CD4-positive, alpha-beta T cell treated with Interleukin-6 at 100 ng/mL for 8 hours (primary cell): ENCODE data around the gene SPAG17.

Experiments
- DNase-seq: peaks from one replicate; pipeline ENCODE4 v3.0.0-alpha.2; 2020; ENCODE audit warnings: mixed read lengths, low spot score

The SPAG17 gene

DNA sequence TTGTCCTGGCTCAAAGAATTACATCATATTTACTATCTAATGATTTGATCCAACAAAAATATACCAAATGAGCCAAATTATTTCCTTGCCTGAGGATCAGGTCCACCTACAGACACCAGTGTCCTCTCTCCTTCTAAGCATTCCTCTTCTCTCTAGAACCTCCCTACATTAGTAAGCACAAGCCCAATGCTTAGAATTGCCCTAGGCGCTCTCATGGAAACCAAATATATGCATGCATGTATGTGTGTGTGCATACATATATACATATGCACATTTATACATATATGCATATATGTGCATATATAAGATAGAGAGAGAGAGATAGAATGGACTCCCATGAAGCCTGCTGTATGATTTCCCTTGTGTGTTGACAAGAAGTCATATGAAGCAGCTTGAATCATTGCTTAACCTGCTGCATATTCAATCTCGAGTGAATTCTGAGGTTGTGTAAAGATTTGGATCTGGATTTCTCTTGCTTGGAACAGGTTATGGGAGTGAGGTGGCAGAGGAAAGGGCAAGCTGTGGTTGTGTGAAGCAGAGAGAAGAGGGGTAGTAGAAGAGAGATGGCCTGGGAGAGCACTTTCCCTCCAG is 66.1 kb downstream of the SPAG17 start:
- no peak for DNase-seq

DNA sequence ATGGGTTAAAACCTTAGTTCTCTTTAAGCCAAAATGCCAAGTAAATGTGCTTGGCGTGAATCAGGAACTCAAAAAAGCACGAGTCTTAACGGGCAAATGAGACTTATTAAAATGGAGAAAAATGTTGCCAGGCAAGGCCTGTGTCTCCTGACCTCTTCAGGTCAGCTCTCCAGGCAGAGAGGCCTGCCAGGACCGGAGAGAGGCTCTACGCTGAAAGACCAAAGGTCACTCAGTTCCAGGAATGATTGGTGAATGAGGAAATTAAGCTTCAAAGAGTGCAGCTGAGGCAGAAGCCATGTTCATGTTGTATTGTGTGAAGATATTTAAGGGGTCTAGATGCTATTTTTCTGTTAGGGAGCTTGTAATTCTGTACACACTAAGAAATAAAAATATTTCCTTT is 66.6 kb downstream of the SPAG17 start:
- no peak for DNase-seq

DNA sequence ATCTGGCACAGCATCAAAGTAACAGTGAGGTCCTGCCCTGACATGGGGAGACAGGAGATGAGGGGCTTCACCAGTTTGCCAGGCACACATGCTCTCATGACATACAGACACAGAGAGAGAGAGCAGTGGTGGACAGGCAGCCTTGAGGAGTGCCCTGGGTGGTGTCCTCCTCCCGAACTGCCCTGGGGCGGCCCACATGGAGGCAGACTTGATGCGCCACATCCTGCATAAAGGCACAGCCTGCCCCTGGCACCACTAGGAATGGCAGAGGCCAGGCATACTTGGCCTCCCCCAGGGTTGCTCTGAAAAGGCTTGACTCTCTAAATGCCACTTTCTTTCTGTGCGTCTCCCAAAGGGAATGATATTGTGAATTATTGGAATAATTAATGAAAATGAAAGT is 67.5 kb downstream of the SPAG17 start:
- DNase-seq: no peak

DNA sequence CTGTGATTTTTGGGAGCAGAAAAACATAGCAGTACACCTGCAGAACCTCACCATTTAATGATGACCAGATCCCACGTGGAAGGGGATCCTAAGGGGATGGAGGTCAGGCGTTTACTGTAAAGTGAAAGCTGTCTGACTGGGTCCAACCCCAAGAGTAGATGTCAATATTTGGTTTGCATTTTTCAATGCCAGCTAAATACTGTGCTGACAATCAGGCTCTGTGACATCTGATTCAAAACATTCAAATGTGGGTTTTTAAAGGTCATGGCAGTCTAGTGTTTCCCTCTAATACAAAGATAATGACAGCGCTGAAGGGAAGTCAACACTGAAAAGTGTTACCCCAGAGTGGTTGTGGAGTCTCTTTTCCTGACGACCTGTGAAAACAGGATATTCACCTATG is 68.1 kb downstream of the SPAG17 start:
- no peak for DNase-seq

DNA sequence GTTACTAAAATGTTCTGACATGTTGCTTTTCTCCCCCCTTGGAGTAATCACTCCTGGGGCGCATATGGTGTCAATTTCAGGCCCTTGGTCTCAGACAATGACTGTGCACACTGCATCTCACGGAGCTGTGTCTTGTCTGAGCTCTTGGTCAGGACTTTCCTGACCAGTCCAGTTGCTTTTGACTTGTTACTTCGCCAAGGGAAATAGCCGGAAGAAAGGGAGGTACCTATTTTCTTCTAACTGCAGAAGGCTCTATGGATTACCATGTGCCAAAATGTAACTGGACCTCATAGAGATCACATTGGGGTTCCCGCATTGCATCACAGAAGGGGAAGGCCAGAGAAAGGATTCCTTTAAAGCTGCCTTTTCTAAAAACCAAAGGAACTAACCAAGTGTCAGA is 68.6 kb downstream of the SPAG17 start:
- DNase-seq: no peak

DNA sequence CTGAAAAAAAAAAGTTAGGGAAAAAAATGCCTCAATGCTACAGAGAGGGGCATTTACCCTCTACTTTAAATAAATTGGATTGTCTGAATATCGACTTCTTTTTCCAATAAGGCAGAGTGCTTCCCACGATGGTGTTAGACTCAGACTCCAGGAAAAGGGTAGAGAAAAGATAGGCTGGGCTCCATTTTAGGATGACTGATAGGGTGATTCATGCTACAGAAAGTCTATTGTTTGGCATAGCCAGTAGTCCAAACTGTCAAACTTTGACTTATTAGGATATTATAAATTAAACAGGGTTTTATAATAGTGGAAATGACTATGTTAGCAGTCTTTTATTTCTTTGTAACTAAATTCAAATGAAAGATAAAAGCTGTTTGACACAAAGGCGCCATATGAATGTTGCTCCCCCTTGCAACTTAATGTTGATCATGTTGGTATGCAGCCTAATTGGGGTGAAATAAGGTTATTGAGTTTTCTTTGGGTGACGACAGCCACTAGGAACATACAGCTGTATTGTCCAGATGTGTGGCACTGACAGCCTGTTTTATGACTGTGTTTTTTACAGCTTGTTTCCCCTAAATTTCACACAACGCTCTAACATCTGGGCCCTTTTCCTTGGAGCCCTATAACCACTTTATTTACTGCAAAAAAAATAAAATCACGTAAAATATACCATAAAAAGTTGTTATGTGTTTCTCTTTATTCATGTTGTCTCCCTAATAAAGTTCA is 69.3 kb downstream of the SPAG17 start:
- no peak for DNase-seq

DNA sequence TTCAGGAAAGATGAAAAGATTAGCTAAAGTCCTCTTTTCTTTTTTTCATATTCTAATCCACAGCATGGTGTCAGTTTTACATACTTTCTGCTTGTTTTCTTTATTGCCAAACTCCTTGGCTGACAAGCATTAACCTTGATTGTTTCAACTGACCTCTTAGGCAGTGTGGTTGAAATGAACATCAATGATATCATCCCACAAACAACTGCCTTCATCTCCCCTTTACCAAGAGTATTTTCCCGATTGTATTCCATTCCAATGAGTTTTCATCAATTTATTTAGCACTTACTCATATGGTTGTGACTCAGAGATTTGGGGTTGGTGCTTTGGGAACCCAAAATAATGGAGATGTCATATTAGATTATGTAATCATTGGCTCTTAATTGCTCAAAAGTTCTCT is 71.8 kb downstream of the SPAG17 start:
- no peak for DNase-seq

DNA sequence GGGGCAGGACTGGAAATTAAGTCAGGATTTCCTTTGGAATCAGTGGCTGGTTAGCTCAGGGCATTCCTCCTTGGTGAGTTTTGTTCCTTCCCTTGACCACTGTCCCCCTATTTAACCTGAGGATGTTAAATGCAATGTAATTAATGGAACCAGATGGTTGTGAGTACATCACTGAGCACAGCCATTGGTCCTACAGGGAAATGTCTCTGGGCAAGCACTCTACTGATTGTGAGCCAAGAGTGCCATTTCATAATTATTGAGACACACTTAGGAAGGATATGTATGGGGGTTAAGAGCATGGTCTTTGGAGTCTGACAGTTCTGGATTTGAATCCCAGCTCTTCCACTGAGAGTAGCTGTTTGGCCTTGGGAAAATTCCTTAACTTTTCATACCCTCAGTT is 74.4 kb downstream of the SPAG17 start:
- DNase-seq: no peak

DNA sequence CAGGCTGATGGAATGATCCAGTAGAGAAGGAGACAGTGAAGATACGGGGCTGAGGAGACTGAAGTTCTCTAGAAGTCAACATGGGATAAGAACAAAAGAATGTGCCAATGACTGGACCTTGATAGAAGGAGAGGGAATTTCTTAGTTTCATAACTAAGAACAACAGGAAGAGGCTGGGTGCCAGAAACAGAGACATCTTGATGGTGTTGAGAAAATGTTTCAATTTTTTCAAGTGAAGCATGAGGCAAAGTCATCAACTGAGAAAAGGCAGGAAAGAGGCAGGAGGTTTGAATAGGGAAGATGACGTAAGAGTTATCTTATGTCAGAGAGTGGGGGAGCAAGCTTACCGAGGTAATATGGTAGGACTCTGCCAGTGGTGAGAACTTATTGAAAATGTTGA is 80.1 kb downstream of the SPAG17 start:
- no peak for DNase-seq

DNA sequence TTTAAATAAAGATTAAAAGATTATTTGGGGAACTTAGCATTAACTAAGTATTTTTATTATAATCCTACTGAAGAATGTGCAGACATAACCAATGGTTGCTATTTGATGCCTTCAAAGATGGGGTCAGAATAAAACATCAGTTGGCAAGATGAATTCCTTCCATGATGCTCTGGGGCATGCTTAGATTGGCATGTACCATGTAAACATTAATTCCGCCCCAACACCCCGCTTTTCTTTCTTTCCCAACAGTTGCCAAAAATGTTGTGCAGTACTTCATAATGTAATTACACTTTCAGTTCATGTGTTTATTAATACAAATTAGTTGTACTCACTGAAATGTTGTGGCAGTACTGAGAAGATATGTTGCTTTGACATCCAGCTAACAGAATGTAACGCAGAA is 82.6 kb downstream of the SPAG17 start:
- DNase-seq: no peak

DNA sequence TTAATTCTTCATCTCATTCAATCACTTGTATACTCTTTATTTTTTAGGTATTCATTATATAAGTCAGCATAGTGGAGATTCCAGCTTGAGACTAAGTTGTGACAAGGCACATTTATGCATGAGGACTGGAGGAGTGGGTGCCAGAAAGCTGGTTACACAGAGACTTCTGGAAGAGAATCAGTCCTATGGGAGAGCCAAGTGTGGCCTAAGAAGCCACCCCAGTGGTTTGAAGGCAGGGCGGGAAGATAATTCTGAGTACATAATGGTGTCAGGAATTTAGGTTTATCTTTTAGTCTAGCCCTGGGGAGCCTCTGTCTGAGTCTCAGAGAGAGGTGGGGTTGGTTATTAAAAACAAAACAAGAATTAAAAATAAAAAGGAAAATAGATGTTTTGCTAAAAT is 83.0 kb downstream of the SPAG17 start:
- no peak for DNase-seq

DNA sequence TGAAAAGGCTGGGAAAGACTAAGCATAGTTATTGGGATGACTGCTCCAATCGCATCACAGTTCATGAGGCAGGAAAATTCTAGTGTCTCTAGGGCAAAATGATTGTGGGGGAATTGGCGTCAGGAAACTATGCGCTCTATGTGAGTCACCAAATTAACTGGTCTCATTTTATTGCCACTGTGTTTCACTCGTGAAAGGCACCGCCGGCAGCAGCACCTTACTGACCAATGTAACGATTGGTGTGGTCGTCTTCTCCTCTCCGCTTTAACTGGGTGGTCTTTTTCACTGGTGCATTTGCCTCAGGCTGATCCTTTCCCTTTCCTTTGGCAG is 83.5 kb downstream of the SPAG17 start:
- DNase-seq: no peak

DNA sequence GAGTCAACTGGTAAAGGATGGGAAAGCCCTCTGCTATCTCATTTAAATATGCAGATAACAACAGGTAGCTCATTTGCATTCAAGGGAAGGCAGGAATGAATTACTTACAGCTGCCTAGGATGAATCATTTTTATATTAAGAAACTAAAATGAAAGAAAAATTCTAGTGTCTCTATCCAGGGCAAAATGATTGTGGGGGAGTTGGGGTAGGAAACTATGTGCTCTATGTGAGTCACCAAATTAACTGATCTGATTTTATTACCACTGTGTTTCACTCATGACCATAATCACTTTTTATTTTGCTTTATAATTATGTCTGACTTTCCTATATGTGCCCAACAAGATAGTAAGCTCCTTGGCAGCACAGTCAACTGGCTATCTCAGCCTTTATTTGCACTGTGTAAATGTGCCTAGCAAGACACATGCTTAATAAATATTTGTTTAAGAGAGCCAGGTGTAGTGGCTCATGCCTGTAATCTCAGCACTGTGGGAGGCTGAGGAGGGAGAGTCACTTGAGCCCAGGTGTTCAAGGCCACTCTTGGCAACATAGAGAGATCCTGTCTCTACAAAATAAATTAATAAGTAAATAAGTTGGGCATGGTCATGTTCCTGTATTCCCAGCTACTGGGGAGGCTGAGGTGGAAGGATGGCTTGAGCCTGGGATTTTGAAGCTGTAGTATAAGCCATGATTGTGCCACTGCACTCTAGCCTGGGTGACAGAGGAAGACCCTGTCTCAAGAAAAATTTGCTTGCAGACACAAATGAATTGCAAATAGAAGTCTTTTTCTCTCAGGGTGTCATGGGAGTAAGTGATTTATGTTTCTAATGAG is 84.1 kb downstream of the SPAG17 start:
- DNase-seq: no peak

DNA sequence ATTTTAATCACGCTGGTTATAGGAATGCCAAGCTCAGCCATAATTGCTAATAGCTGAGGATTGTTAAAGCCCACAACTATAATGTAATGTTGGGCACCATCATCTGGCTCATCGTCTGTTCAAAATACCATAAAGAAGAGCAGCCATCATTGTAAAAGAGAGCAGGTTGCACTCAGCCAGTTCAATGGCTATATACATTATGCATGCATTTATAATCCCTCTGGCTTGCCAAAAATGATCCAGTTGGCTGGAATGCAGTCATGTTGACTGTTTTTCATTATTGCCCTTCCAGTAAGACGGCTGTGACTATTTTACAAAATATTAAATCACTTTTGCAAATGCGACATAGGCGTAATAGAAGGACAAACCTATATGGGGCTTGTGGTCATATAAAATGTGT is 85.3 kb downstream of the SPAG17 start:
- no peak for DNase-seq

DNA sequence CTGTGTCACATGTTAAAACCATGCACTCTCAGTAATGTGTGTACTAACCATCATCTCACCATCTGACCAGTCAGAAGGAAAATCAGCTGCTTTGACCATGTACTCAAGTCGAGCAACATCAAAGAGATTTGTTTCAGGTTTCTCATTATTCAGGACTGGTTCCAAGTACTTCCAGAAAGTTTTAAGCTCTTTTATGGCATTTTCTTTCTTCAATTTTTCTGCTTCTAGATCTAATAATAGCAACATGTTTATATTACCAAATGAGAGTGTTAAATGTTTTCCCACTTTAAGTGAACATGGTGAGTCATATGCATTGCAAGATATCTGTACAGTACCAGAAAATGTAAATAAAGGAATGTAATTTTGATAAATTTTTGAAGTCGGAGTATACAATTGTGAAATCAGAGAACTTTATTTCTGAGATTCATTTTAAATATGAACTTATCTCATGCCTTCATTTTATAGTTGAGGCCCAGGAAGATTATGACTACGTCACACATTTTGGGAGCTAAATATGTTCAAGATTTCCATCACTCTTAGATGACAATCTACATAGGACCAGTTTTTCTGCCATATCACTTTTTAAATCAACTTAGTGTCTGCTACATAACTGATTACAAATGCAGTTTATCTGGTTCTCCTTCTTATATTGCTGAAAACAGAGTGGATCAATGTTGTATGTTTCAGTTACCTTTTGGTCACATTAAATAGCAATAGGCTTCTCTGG is 87.2 kb downstream of the SPAG17 start:
- no peak for DNase-seq

DNA sequence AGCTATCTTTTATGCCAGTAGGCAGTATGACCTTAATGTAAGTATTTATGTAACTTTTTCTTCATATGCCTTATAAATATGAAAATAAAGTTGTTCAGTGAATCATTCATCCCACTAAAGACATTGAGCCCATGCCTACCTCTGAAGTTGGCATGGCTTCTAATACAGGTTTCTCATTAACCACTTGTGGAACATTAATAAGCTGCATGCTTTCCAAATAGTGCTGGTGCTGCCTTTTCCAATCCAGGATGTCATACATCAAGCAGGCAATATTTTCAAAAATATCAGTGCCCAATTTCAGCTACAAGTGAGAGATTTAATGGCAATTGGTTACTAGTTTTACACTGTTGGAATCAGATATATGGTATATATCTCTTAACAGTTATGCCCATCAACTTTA is 92.0 kb downstream of the SPAG17 start:
- no peak for DNase-seq

DNA sequence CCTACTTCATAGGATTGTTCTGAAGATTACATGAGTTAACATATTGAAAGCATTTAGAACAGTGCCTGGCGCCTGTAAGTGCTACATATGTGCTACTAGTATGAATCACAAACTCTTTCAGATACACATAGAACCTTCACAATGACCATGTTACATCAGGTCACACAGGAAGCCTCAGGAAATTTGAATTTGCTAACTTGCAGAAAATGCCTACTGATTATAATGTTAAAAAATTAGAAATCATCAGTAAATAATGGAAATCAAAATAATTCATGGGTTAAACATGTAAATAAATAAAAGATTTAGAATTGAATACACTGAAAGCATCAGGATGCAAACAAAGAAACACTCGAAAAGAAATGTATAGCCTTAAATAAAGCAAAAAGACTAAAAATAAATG is 94.9 kb downstream of the SPAG17 start:
- no peak for DNase-seq

DNA sequence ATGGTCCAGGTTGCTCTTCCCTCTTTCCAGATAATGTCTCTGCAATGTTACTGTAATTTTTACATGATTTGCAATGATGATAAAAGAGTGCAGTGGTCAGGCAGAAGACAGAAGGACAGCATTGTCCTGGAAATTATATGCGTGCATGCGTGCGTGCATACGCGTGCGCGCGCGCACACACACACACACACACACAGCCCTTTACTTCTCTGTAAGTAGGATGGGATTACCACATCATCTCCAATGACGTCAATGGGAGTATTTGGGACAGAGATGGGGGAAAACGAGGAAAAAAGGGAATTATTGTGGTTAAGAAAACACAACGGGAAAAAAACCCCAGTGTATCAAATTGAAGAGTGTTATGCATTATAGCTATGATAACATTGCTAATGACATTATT is 99.7 kb downstream of the SPAG17 start:
- DNase-seq: no peak

DNA sequence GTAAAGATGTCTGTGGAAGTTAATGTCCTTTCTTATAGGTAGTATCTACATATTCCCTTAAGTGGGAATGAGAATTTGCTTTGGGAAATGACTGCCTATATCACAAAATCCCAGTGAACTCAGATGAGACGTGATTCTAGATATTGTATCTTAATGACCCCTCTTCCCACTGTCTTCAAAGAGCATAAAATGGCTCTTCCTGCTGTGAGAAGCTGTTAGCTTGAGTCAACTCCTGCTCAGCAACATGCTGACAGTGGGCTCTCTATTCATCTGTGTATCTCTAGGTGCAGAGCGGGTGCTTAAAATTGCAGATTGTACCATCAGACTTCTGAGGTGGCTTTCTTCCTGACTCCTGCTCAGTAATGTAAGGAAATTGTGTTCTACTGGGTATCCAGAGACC is 100.6 kb downstream of the SPAG17 start:
- no peak for DNase-seq

DNA sequence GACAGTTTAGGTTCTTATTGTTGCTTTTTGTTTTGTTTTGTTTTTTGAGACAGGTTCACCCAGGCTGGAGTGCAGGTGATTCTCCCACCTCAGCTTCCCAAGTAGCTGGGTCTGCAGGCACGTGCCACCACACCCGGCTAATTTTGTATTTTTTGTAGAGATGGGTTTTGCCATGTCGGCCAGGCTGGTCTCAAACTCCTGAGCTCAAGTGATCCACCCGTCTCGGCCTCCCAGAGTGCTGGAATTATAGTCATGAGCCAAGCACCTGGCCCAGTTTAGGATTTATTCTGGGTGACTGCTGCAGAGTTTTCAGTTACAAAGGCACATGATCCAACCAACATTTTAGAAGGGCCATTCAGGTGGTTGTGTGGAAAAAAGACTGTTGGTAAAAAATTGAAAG is 102.0 kb downstream of the SPAG17 start:
- no peak for DNase-seq

DNA sequence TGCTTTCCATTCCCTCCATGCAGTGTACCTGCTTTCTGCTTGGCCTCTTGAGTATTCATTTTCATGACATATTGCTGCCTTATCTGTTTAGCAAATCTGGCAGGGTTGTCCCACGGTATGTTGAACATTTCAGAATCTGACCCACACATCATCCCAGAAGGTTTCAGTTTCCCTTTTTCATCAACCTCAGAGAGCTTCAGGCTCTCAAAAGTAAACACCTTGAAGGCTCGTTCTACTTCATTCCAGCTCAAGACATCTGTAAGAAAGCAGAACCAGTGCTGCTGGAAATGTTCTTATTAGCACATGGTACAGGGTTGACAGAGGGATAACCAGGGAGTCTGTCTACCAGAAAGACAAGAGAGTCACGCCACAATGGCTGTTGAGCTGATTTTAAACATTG is 103.6 kb downstream of the SPAG17 start:
- no peak for DNase-seq

DNA sequence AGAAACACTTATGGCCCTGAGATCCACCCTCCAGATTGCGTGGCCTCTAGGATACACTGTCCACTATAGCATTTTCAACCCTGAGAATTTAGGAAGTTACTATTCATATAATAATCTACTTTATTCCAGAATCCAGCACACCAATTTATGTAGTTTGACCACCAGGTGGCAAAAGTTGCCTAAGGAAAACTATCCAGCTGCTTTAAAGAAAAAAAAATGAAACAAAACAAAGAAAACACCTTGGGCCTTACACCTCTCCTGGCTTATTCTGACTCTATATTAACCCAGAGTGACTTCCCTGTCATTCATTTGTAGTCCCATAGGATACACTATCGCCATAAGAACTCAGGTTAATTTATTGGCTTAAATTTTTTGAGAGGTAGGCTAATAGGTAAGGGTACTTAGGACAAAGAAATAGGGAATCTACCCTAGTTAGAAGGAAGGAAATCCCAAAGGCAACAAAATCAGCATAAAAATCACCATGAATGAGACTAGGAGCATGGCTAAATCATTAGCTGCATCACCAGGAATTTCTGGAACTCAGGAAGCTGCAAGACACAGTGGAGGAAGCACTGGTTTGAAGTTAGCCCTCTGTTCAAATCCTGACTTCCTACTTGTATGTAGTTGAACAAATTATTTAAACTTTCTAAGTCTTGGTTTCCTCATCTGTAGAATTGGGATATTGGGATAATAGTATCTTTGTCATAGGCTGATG is 107.5 kb downstream of the SPAG17 start:
- DNase-seq: no peak
